ENCODE data around the gene MICALL1. TPM values are rescaled to one million over a fixed set of nuclear protein-coding genes. Genes with fewer than 3 reads are reported as not detected.
"Not testable (repeated sequence)": the region's sequence is repeated elsewhere in the genome, so short reads cannot be mapped to it uniquely, and the experiment has no call there.

MICALL1 gene
- total and polyA plus RNA-seq, 7 donors: 10.3 to 24.7 (median 16.9) TPM

GRCh38 chr22:37972527-37972926, 66.4 kb downstream of the MICALL1 start:
- WGBS, 3 donors: 38 to 63% (median 55%) methylated on average over 3 of the region's 3 CpGs
- TF ChIP-seq CTCF (IDR thresholded peaks at IDR 0.05): no peak

GRCh38 chr22:37973271-37974170, 67.4 kb downstream of the MICALL1 start:
- Histone ChIP-seq H3K9me3 (no peaks in the 10 kb centered on the region), H3K4me1 (no peaks in the 10 kb centered on the region), H3K27me3 (ENCODE audit: insufficient read depth in 3 of 3, low read length in 2 of 3) (no peaks in the 10 kb centered on the region), H3K4me3 (no peak overlapping the region), H3K36me3 (ENCODE audit: insufficient read depth in 1 of 2, low read depth in 1 of 2) (peaks cover 0 to 9% of the 10 kb centered on the region in 2 donors), H3K27ac (no peak overlapping the region)
- intact Hi-C loops (cut with DNase I): no loop called here
- WGBS, 3 donors: 91 to 94% (median 92%) methylated on average over 32 to 33 of the region's 33 CpGs
- ATAC-seq (peak in 1 of 4 donors; percentile 23), DNase-seq (no peak)
- no peak for TF ChIP-seq CTCF (IDR thresholded peaks at IDR 0.05)

More at GRCh38 chr22:37972527-37972926, 66.4 kb downstream of the MICALL1 start:
- H3K27me3 ChIP-seq (ENCODE audit: insufficient read depth in 3 of 3, low read length in 2 of 3): no peaks in the 10 kb centered on the region
- no peak for DNase-seq
- no peaks in the 10 kb centered on the region for H3K4me1 ChIP-seq
- no peak overlapping the region for H3K4me3 ChIP-seq
- ATAC-seq: no peak
- H3K36me3 ChIP-seq (ENCODE audit: insufficient read depth in 1 of 2, low read depth in 1 of 2): peaks cover 4 to 19% of the 10 kb centered on the region in 2 donors
- intact Hi-C loops (cut with DNase I): no loop called here
- H3K27ac ChIP-seq: no peak overlapping the region
- H3K9me3 ChIP-seq: no peaks in the 10 kb centered on the region

GRCh38 chr22:37975153-37975552, 69.1 kb downstream of the MICALL1 start:
- H3K9me3 ChIP-seq: no peaks in the 10 kb centered on the region
- TF ChIP-seq CTCF (IDR thresholded peaks at IDR 0.05): no peak
- ATAC-seq: no peak
- WGBS, 3 donors: 80 to 89% (median 82%) methylated on average over 2 of the region's 2 CpGs
- H3K36me3 ChIP-seq (ENCODE audit: insufficient read depth in 1 of 2, low read depth in 1 of 2): no peaks in the 10 kb centered on the region
- no peak overlapping the region for H3K27ac ChIP-seq
- intact Hi-C loops (cut with DNase I): no loop called here
- H3K4me3 ChIP-seq: no peak overlapping the region
- DNase-seq: no peak
- no peaks in the 10 kb centered on the region for H3K27me3 ChIP-seq (ENCODE audit: insufficient read depth in 3 of 3, low read length in 2 of 3)
- H3K4me1 ChIP-seq: no peaks in the 10 kb centered on the region

GRCh38 chr22:37976022-37976421, 69.9 kb downstream of the MICALL1 start:
- not testable (repeated sequence) for H3K27me3 ChIP-seq (ENCODE audit: insufficient read depth in 3 of 3, low read length in 2 of 3)

GRCh38 chr22:37976547-37976946, 70.5 kb downstream of the MICALL1 start:
- H3K4me1 ChIP-seq: no peaks in the 10 kb centered on the region
- WGBS, 3 donors: 81 to 89% (median 86%) methylated on average over 4 of the region's 4 CpGs
- TF ChIP-seq CTCF (IDR thresholded peaks at IDR 0.05): no peak
- H3K27ac ChIP-seq: no peak overlapping the region
- H3K36me3 ChIP-seq (ENCODE audit: insufficient read depth in 1 of 2, low read depth in 1 of 2): no peaks in the 10 kb centered on the region
- H3K9me3 ChIP-seq: no peaks in the 10 kb centered on the region
- no peak overlapping the region for H3K4me3 ChIP-seq
- H3K27me3 ChIP-seq (ENCODE audit: insufficient read depth in 3 of 3, low read length in 2 of 3): no peaks in the 10 kb centered on the region
- DNase-seq (no peak), ATAC-seq (no peak)
- intact Hi-C loops (cut with DNase I): no loop called here

More at GRCh38 chr22:37976022-37976421, 69.9 kb downstream of the MICALL1 start:
- H3K27ac ChIP-seq; H3K9me3 ChIP-seq; H3K4me3 ChIP-seq; DNase-seq; ATAC-seq; H3K36me3 ChIP-seq (ENCODE audit: insufficient read depth in 1 of 2, low read depth in 1 of 2); H3K4me1 ChIP-seq; intact Hi-C loops (cut with DNase I): not testable (repeated sequence)
- WGBS, 3 donors: 84 to 94% (median 86%) methylated on average over 8 of the region's 8 CpGs
